Endothelial cell of umbilical vein (primary cell): Measurements from ENCODE around the gene LAMA5. TPM values are rescaled to one million over a fixed set of nuclear protein-coding genes. Genes with fewer than 3 reads are reported as not detected.

Experiments
- BruUV-seq: library from RNA; stranded (reverse); fragments of 400-500 nt; replicated peaks from 2 replicates; lab custom pipeline; 2021; lab: Mats Ljungman, UMichigan
- CTCF ChIA-PET: fragments of 300-600, 350-600 bp; sonication (Branson Sonifier 250); formaldehyde crosslinking; loops from one replicate; lab custom pipeline; 2021; ENCODE audit warnings: antibody characterized with exemption, inconsistent platforms; lab: Charles Lee
- POLR2A ChIA-PET: fragments of 300-600, 350-600 bp; sonication (Branson Sonifier 250); formaldehyde crosslinking; loops from one replicate; lab custom pipeline; 2021; ENCODE audit warnings: antibody characterized with exemption, inconsistent platforms; lab: Charles Lee
- DNase-seq: peaks from one replicate; pipeline ENCODE4 v3.0.0-alpha.2; 2011; ENCODE audit warnings: low read depth, low spot score
- FAIRE-seq: peaks from 2 replicates; lab custom pipeline; 2011; peaks lifted over from hg19 to GRCh38; lab: Jason Lieb, UNC
- H2AFZ ChIP-seq: 2 replicates; pipeline ENCODE4 v1.6.0; 2012; ENCODE audit warnings: low read depth, low read length, control low read depth, inconsistent platforms
- H3K27ac ChIP-seq: 2 replicates; pipeline ENCODE4 v1.5.1; 2011; ENCODE audit warnings: low read depth, mild to moderate bottlenecking, control low read depth, low read length, moderate library complexity; ENCODE audit not compliant: insufficient read depth
- H3K27me3 ChIP-seq, 2 experiments: 2 replicates each; pipeline versions ENCODE4 v1.6.0 to v1.6.1; 2011; ENCODE audit warnings: low read length in 2 of 2, mixed read lengths in 1 of 2; ENCODE audit not compliant: control insufficient read depth in 2 of 2, insufficient read depth in 2 of 2
- H3K36me3 ChIP-seq, 2 experiments: 2 replicates in 1 of 2; 3 replicates in 1 of 2; pipeline ENCODE4 v1.5.1; 2011; ENCODE audit warnings: low read length in 2 of 2, mild to moderate bottlenecking in 1 of 2, moderate library complexity in 1 of 2; ENCODE audit not compliant: control insufficient read depth in 2 of 2, insufficient read depth in 2 of 2; ENCODE audit errors: extremely low read depth in 1 of 2
- H3K4me1 ChIP-seq: 3 replicates; pipeline ENCODE4 v1.5.1; 2011; ENCODE audit warnings: mild to moderate bottlenecking, low read length; ENCODE audit not compliant: control insufficient read depth, insufficient read depth; ENCODE audit errors: extremely low read depth
- H3K4me2 ChIP-seq: 2 replicates; pipeline ENCODE4 v1.6.1; 2011; ENCODE audit warnings: low read length, control low read depth, mixed read lengths; ENCODE audit not compliant: insufficient read depth
- H3K4me3 ChIP-seq, 3 experiments: fragments of 200-600 bp in 1 of 3; sonication (generic), shearing (Covaris generic) in 1 of 3; replicated peaks in 1 of 3; 2 replicates each; pipeline ENCODE4 v1.5.1; 2011 to 2016; ENCODE audit warnings: control low read depth in 3 of 3, low read length in 3 of 3, mild to moderate bottlenecking in 2 of 3, inconsistent platforms in 1 of 3, low read depth in 1 of 3, moderate library complexity in 1 of 3; ENCODE audit not compliant: insufficient read depth in 1 of 3
- H3K79me2 ChIP-seq: 2 replicates; pipeline ENCODE4 v1.6.0; 2012; ENCODE audit warnings: low read length, inconsistent platforms; ENCODE audit not compliant: control insufficient read depth, insufficient read depth
- H3K9ac ChIP-seq: replicated peaks from 2 replicates; pipeline ENCODE3; 2011; ENCODE audit warnings: low read length, control low read depth; ENCODE audit not compliant: insufficient read depth; ENCODE audit errors: extremely low read depth
- H3K9me1 ChIP-seq: replicated peaks from 3 replicates; pipeline ENCODE4 v1.6.0; 2011; ENCODE audit warnings: mild to moderate bottlenecking, low read length; ENCODE audit not compliant: control insufficient read depth, insufficient read depth; ENCODE audit errors: extremely low read depth
- H3K9me3 ChIP-seq: replicated peaks from 2 replicates; pipeline ENCODE4 v1.5.1; 2012; ENCODE audit warnings: low read length, inconsistent platforms; ENCODE audit not compliant: control insufficient read depth, insufficient read depth
- H4K20me1 ChIP-seq: replicated peaks from 2 replicates; pipeline ENCODE3; 2011; ENCODE audit warnings: mild to moderate bottlenecking, low read length; ENCODE audit not compliant: control insufficient read depth, insufficient read depth; ENCODE audit errors: extremely low read depth
- CTCF ChIP-seq, 2 donors: IDR thresholded peaks; 1 replicate in 1 of 2; 2 replicates in 1 of 2; pipeline ENCODE4 v1.5.1; 2011; ENCODE audit warnings: low read length in 2 of 2, mild to moderate bottlenecking in 2 of 2, moderate library complexity in 2 of 2, control low read depth in 1 of 2, inconsistent platforms in 1 of 2, low read depth in 1 of 2; ENCODE audit not compliant: insufficient read depth in 1 of 2; ENCODE audit errors: extremely low read depth in 1 of 2
- EZH2 ChIP-seq: IDR thresholded peaks from 2 replicates; pipeline ENCODE4 v1.6.1; 2012; ENCODE audit warnings: borderline replicate concordance, low read depth, mild to moderate bottlenecking, moderate library complexity, low read length, inconsistent platforms; ENCODE audit not compliant: severe bottlenecking
- FOS ChIP-seq: IDR thresholded peaks from 2 replicates; pipeline ENCODE4 v1.6.1; 2011; ENCODE audit warnings: mild to moderate bottlenecking, low read length, moderate library complexity, borderline replicate concordance; ENCODE audit not compliant: insufficient read depth
- GATA2 ChIP-seq: IDR thresholded peaks from 2 replicates; pipeline ENCODE4 v1.7.0; 2011; ENCODE audit warnings: low read depth, mild to moderate bottlenecking, moderate library complexity, mixed read lengths, low read length; ENCODE audit not compliant: insufficient read length, insufficient read depth
- JUN ChIP-seq: IDR thresholded peaks from 2 replicates; pipeline ENCODE4 v1.6.1; 2011; ENCODE audit warnings: borderline replicate concordance, low read depth; ENCODE audit not compliant: insufficient read length, insufficient read depth
- MAX ChIP-seq: IDR thresholded peaks from 2 replicates; pipeline ENCODE4 v1.6.1; 2011; ENCODE audit not compliant: insufficient read depth, insufficient read length
- MYC ChIP-seq: IDR thresholded peaks from one replicate; pipeline ENCODE4 v1.6.1; 2011; ENCODE audit warnings: mild to moderate bottlenecking, low read depth, low read length
- POLR2A ChIP-seq: IDR thresholded peaks from 2 replicates; pipeline ENCODE4 v1.6.1; 2012; ENCODE audit warnings: low read depth, mild to moderate bottlenecking, control low read depth, low read length
- POLR2AphosphoS5 ChIP-seq: IDR thresholded peaks from 2 replicates; pipeline ENCODE4 v1.6.1; 2012; ENCODE audit warnings: low read depth, mild to moderate bottlenecking, control low read depth, low read length, moderate library complexity; ENCODE audit not compliant: insufficient read depth
- dilution Hi-C: fragments of 300-500 bp; cut with MboI; formaldehyde crosslinking; loops from one replicate; pipeline ENCODE4 v1.15.0; 2019; ENCODE audit warnings: low sequenced_read_pairs; ENCODE audit not compliant: extremely low pct_ligation_motif_present
- intact Hi-C: fragments of 100-400 bp; cut with micrococcal nuclease; formaldehyde crosslinking; loops from one replicate; pipeline ENCODE4 v1.10.0; 2022
- polyA plus RNA-seq, 4 experiments: library from polyadenylated mRNA; depleted of rRNA in 3 of 4; stranded (reverse) in 3 of 4; unstranded in 1 of 4; fragments of >200 nt; gene quantifications; 2 replicates each; pipeline versions ENCODE4 v1.2.1 to v1.2.3, GENCODE V29; 2011 to 2012; ENCODE audit warnings: missing spikeins in 1 of 4
- total RNA-seq: library from RNA; stranded (reverse); gene quantifications from 2 replicates; pipeline ENCODE4 v1.2.3, GENCODE V29; 2021

LAMA5 gene
- total and polyA plus RNA-seq, 2 donors (not counting 3 experiments of a cell fraction or from before 2014, with no cell fraction given) = 24.0 to 145 TPM

- no peak for DNase-seq
- Histone ChIP-seq H3K9me3 (no peaks in the 10 kb centered on the region), H3K9me1 (no peaks in the 10 kb centered on the region), H3K4me2 (no peak overlapping the region), H3K9ac (no peak overlapping the region), H4K20me1 (no peaks in the 10 kb centered on the region), H3K27ac (no peak overlapping the region), H3K4me3 (no peak overlapping the region), H3K79me2 (no peaks in the 10 kb centered on the region), H3K36me3 (peaks cover 5 to 26% of the 10 kb centered on the region in 2 experiments), H2AFZ (no peak overlapping the region), H3K4me1 (peaks cover 4% of the 10 kb centered on the region), H3K27me3 (no peaks in the 10 kb centered on the region)
- TF ChIP-seq MAX = no peak
- TF ChIP-seq FOS = no peak
- no peak for TF ChIP-seq MYC
- no peak for TF ChIP-seq GATA2
- TF ChIP-seq POLR2A = no peak
- TF ChIP-seq EZH2 = no peak
- FAIRE-seq = no peak
- dilution Hi-C loops (no loop called here), intact Hi-C loops (no loop called here)
- ChIA-PET POLR2A (no interaction called here), CTCF (no interaction called here)
- BruUV-seq = no TSS peak
Measured at GRCh38 chr20:62280303-62280702, 86.8 kb downstream of the LAMA5 start.

- H3K27me3 ChIP-seq = no peaks in the 10 kb centered on the region
- H3K27ac ChIP-seq = no peak overlapping the region
- DNase-seq (no peak), FAIRE-seq (no peak)
- ChIA-PET CTCF (interaction anchor here (1.0 kb wide), 1 partner anchor 106 kb away, joined by 3 read pairs; no protein-coding TSS in a partner anchor), POLR2A (no interaction called here)
- no peak overlapping the region for H3K4me3 ChIP-seq
- H3K9me3 ChIP-seq = no peaks in the 10 kb centered on the region
- TF ChIP-seq POLR2A = no peak
- TF ChIP-seq GATA2 = no peak
- no peak for TF ChIP-seq MYC
- no peak for TF ChIP-seq FOS
- no peak for TF ChIP-seq CTCF (IDR thresholded peaks at IDR 0.05; ENCODE audit: extremely low read depth in 1 of 2, insufficient read depth in 1 of 2, low read depth in 1 of 2, low read length in 2 of 2)
- TF ChIP-seq POLR2AphosphoS5 = no peak
- no peak for TF ChIP-seq MAX
- no peak for TF ChIP-seq JUN
- no peak for TF ChIP-seq EZH2
- H3K4me1 ChIP-seq = no peaks in the 10 kb centered on the region
- H2AFZ ChIP-seq = no peak overlapping the region
- no peaks in the 10 kb centered on the region for H3K9me1 ChIP-seq
- H3K36me3 ChIP-seq = peaks cover 5 to 37% of the 10 kb centered on the region in 2 experiments
- BruUV-seq = no TSS peak
- no peaks in the 10 kb centered on the region for H3K79me2 ChIP-seq
- no peak overlapping the region for H3K4me2 ChIP-seq
- no peaks in the 10 kb centered on the region for H4K20me1 ChIP-seq
- dilution Hi-C loops = no loop called here
- intact Hi-C loops = no loop called here
- H3K9ac ChIP-seq = no peak overlapping the region
Measured at GRCh38 chr20:62277253-62277652, 89.9 kb downstream of the LAMA5 start.
